A549 (cell line): ENCODE results near the gene CPN1. TPM values are rescaled to one million over a fixed set of nuclear protein-coding genes. Genes with fewer than 3 reads are reported as not detected.

ENCODE experiments used
- ATAC-seq, 2 experiments: fragments of 200-7000 bp in 1 of 2; fragments of >200 bp in 1 of 2; cut with Nextera tagmentation in 1 of 2; cut with Tn5 transposase in 1 of 2; 3 replicates each; pipeline versions ENCODE4 v1.8.0 to v1.9.1; 2018 to 2020; ENCODE audit warnings: mild to moderate bottlenecking in 1 of 2, moderate library complexity in 1 of 2
- CTCF ChIA-PET: fragments of 300-600 bp; sonication (Branson Sonifier 250); formaldehyde crosslinking; extraction: SDS; loops from one replicate; lab custom pipeline; 2021; ENCODE audit warnings: antibody characterized with exemption, inconsistent platforms; lab: Yijun Ruan, JAX
- POLR2A ChIA-PET: fragments of 350-600 bp; formaldehyde crosslinking; extraction: SDS; loops from one replicate; lab custom pipeline; 2021; ENCODE audit warnings: antibody characterized with exemption, inconsistent platforms; lab: Yijun Ruan, JAX
- DNase-seq, 2 experiments: peaks; one replicate each; pipeline versions ENCODE4 v3.0.0 to v3.0.0-alpha.2; 2011 to 2016; ENCODE audit warnings: low read depth in 1 of 2, low spot score in 1 of 2
- FAIRE-seq: peaks from 2 replicates; lab custom pipeline; 2011; peaks lifted over from hg19 to GRCh38; lab: Jason Lieb, UNC
- H3K27ac ChIP-seq, 2 experiments: fragments of >200 bp; sonication (Bioruptor Twin); formaldehyde crosslinking; 3 replicates each; pipeline ENCODE4 v1.5.1; 2016 to 2017
- H3K4me1 ChIP-seq: fragments of >200 bp; sonication (Bioruptor Twin); formaldehyde crosslinking; 3 replicates; pipeline ENCODE4 v1.6.1; 2016
- H3K4me2 ChIP-seq: fragments of >200 bp; sonication (Bioruptor Twin); formaldehyde crosslinking; 3 replicates; pipeline ENCODE4 v1.6.1; 2016
- H3K4me3 ChIP-seq: fragments of >200 bp; sonication (Bioruptor Twin); formaldehyde crosslinking; 3 replicates; pipeline ENCODE4 v1.5.1; 2016
- H3K9me3 ChIP-seq: fragments of >200 bp; sonication (Bioruptor Twin); formaldehyde crosslinking; 3 replicates; pipeline ENCODE4 v1.6.1; 2016
- BHLHE40 ChIP-seq: IDR thresholded peaks from 2 replicates; pipeline ENCODE4 v1.6.1; 2012; ENCODE audit warnings: low read depth, low read length, inconsistent platforms
- CBX8 ChIP-seq: fragments of 200-600 bp; sonication (generic); IDR thresholded peaks from 2 replicates; pipeline ENCODE4 v1.6.1; 2016
- CEBPB ChIP-seq, 2 experiments: fragments of >200 bp in 1 of 2; sonication (Bioruptor Twin) in 1 of 2; formaldehyde crosslinking in 1 of 2; IDR thresholded peaks; 2 replicates each; pipeline ENCODE4 v1.6.1; 2012 to 2016
- EP300 ChIP-seq, 2 experiments: fragments of >200 bp; sonication (Bioruptor Twin); formaldehyde crosslinking; IDR thresholded peaks; 2 replicates in 1 of 2; 3 replicates in 1 of 2; pipeline ENCODE4 v1.6.1; 2016 to 2017
- FOSL2 ChIP-seq, 2 experiments: fragments of 450-650 bp in 1 of 2; fragments of >200 bp in 1 of 2; sonication (Bioruptor Twin) in 1 of 2; formaldehyde crosslinking; IDR thresholded peaks; 2 replicates each; pipeline versions ENCODE4 v1.5.0 to v1.6.1; 2016 to 2020; ENCODE audit warnings: mild to moderate bottlenecking in 1 of 2, moderate library complexity in 1 of 2
- FOXS1 ChIP-seq: fragments of 250-450 bp; sonication (Bioruptor Pico); IDR thresholded peaks from 2 replicates; pipeline ENCODE4 v1.5.0; 2020; ENCODE audit warnings: mild to moderate bottlenecking, moderate library complexity
- KDM1A ChIP-seq: fragments of 200-600 bp; sonication (generic); IDR thresholded peaks from 2 replicates; pipeline ENCODE4 v1.6.1; 2016; ENCODE audit warnings: low read depth, mild to moderate bottlenecking
- KDM5A ChIP-seq: fragments of 200-600 bp; sonication (generic); IDR thresholded peaks from 2 replicates; pipeline ENCODE4 v1.6.1; 2016; ENCODE audit warnings: antibody characterized with exemption, mild to moderate bottlenecking
- MAZ ChIP-seq: fragments of 150-350 bp; IDR thresholded peaks from 2 replicates; pipeline ENCODE4 v1.6.1; 2014; ENCODE audit warnings: antibody characterized with exemption, low read depth, low read length, borderline replicate concordance
- NPAS2 ChIP-seq: fragments of 250-450 bp; sonication (Bioruptor Pico); IDR thresholded peaks from 2 replicates; pipeline ENCODE4 v1.8.0; 2022; ENCODE audit warnings: mild to moderate bottlenecking, moderate library complexity, borderline replicate concordance
- RAD21 ChIP-seq, 2 experiments: fragments of >200 bp in 1 of 2; sonication (Bioruptor Twin) in 1 of 2; formaldehyde crosslinking in 1 of 2; IDR thresholded peaks in 1 of 2; conservative IDR thresholded peaks in 1 of 2; 2 replicates in 1 of 2; 3 replicates in 1 of 2; pipeline ENCODE4 v1.6.1; 2012 to 2018; ENCODE audit warnings: inconsistent platforms in 1 of 2
- RNF2 ChIP-seq: fragments of 200-600 bp; sonication (generic); IDR thresholded peaks from 2 replicates; pipeline ENCODE4 v1.6.1; 2016; ENCODE audit warnings: low read depth, mild to moderate bottlenecking, antibody characterized with exemption, moderate library complexity, borderline replicate concordance
- SMC3 ChIP-seq: fragments of >200 bp; sonication (Bioruptor Twin); formaldehyde crosslinking; IDR thresholded peaks from 3 replicates; pipeline ENCODE4 v1.6.1; 2018; ENCODE audit warnings: inconsistent platforms
- TFCP2L1 ChIP-seq: fragments of 250-450 bp; sonication (Bioruptor Pico); IDR thresholded peaks from 2 replicates; pipeline ENCODE4 v1.5.0; 2021; ENCODE audit warnings: mild to moderate bottlenecking
- ZFP36 ChIP-seq: fragments of 450-650 bp; IDR thresholded peaks from 2 replicates; pipeline ENCODE4 v1.6.1; 2014; ENCODE audit warnings: borderline replicate concordance; ENCODE audit not compliant: partially characterized antibody
- WGBS: methylation state at CpG from one replicate; pipeline ENCODE4 v1.1.6; 2017; ENCODE audit errors: missing lambda C conversion rate; 5-methylcytosine and 5-hydroxymethylcytosine counted together
- polyA plus RNA-seq, 4 experiments: library from polyadenylated mRNA; depleted of rRNA in 3 of 4; stranded (reverse); fragments of >200 nt; fragmentation: RNase III in 1 of 4; extraction: RNeasy Plus Mini Kit Qiagen cat#74134 plus additional on column Dnase treatment in 1 of 4; gene quantifications; 2 replicates in 3 of 4; 3 replicates in 1 of 4; pipeline ENCODE4 v1.2.3, GENCODE V29; 2011 to 2017
- TF ChIP-seq, protein P1 (sequence below): fragments of 200-600 bp; sonication (generic); IDR thresholded peaks from 2 replicates; pipeline ENCODE4 v1.6.1; 2016; ENCODE audit warnings: antibody characterized with exemption, mild to moderate bottlenecking, moderate library complexity
- TF ChIP-seq, protein P2 (sequence below): fragments of >200 bp; sonication (Bioruptor Twin); formaldehyde crosslinking; IDR thresholded peaks from 3 replicates; pipeline ENCODE4 v1.5.1; 2016
- TF ChIP-seq, protein P3 (sequence below): fragments of >200 bp; sonication (Bioruptor Twin); formaldehyde crosslinking; IDR thresholded peaks from 2 replicates; pipeline ENCODE4 v1.6.1; 2016
- TF ChIP-seq, protein P4 (sequence below): IDR thresholded peaks from 2 replicates; pipeline ENCODE4 v1.6.1; 2012
- TF ChIP-seq, protein P5 (sequence below): fragments of 450-650 bp; IDR thresholded peaks from 2 replicates; pipeline ENCODE4 v1.6.1; 2014; ENCODE audit warnings: antibody characterized with exemption

The CPN1 gene
- polyA plus RNA-seq, 2 of the 4 experiments (the other 2 are of a cell fraction), result 0.52 to 3.2 TPM

DNA sequence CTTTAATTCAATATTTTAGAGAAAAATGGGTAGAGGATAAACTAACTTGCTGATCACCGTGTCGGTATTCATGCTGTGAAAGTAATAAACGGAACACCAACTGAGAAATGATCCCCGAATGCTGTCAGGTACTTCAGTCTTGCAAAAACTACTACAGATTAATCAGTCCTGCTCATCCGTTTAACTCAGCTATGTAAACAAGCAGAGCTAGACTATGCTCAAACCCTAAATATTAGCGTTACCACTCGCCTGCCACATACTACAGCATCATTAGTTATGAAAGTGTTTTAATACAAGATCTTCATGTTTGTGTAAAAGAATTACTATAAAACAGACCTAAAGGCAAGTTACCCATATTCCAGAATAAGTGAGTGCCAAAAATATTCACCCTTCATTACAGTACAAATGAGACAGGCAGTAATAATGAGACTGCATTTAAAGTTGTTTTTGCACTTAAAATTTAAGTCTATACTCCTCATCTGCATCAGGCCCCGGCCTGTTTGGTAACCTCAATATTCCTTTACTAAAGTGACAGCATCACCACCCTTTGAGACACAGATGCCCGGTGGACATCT is 72.9 kb downstream of the CPN1 start:
- Histone ChIP-seq H3K9me3 (no peaks in the 10 kb centered on the region), H3K4me3 (peak overlapping the region; percentile 81), H3K4me1 (peaks cover 44% of the 10 kb centered on the region), H3K27ac (peak overlapping the region; percentile 83 to 92), H3K4me2 (peak overlapping the region; percentile 96)
- POLR2A ChIA-PET, result interaction anchor here (1.3 kb wide), 1 partner anchor 43 kb away, joined by 10 read pairs; no protein-coding TSS in a partner anchor
- FAIRE-seq (no peak), DNase-seq (no peak), ATAC-seq (peak; percentile 2 to 22; a peak in 3 of 6 replicates)
- WGBS, result 1% methylated on average over 9 of the region's 9 CpGs
- TF ChIP-seq FOXS1 (peak; percentile 69; the same call in 1 of the 2 replicates), CBX8 (no peak)
- TF ChIP-seq, protein P1, sequence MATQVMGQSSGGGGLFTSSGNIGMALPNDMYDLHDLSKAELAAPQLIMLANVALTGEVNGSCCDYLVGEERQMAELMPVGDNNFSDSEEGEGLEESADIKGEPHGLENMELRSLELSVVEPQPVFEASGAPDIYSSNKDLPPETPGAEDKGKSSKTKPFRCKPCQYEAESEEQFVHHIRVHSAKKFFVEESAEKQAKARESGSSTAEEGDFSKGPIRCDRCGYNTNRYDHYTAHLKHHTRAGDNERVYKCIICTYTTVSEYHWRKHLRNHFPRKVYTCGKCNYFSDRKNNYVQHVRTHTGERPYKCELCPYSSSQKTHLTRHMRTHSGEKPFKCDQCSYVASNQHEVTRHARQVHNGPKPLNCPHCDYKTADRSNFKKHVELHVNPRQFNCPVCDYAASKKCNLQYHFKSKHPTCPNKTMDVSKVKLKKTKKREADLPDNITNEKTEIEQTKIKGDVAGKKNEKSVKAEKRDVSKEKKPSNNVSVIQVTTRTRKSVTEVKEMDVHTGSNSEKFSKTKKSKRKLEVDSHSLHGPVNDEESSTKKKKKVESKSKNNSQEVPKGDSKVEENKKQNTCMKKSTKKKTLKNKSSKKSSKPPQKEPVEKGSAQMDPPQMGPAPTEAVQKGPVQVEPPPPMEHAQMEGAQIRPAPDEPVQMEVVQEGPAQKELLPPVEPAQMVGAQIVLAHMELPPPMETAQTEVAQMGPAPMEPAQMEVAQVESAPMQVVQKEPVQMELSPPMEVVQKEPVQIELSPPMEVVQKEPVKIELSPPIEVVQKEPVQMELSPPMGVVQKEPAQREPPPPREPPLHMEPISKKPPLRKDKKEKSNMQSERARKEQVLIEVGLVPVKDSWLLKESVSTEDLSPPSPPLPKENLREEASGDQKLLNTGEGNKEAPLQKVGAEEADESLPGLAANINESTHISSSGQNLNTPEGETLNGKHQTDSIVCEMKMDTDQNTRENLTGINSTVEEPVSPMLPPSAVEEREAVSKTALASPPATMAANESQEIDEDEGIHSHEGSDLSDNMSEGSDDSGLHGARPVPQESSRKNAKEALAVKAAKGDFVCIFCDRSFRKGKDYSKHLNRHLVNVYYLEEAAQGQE, result no peak
- CTCF ChIA-PET, result interaction anchor here (0.7 to 7.8 kb wide), 47 partner anchors 8 to 307 kb away, joined by 3 to 101 read pairs (median 6); no protein-coding TSS in a partner anchor

DNA sequence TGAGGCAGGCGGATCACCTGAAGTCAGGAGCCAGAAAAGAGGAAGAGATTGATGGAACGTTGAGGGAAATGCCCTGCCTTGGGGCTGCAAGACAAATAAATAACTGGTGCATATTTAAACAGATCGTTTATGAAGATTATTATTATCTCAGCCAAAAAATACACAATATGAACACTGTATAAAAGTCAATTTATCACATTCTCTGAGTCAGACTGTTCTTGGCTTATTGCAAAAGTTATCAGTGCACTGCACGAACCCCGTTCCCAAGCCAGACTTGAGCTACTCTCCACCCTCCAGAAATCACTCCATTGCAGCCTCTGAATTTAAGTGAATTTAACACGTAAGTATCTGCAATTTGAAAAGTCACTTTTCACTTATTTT is 73.5 kb downstream of the CPN1 start:
- Histone ChIP-seq H3K27ac (peak overlapping the region; percentile 83 to 92), H3K4me2 (peak overlapping the region; percentile 96), H3K4me3 (peak overlapping the region; percentile 81), H3K4me1 (peaks cover 44% of the 10 kb centered on the region), H3K9me3 (no peaks in the 10 kb centered on the region)
- WGBS, result 3% methylated on average over 6 of the region's 6 CpGs
- DNase-seq (no peak), ATAC-seq (no peak), FAIRE-seq (no peak)
- CTCF ChIA-PET, result interaction anchor here (0.8 to 7.8 kb wide), 15 partner anchors 12 to 163 kb away, joined by 3 to 101 read pairs (median 12); no protein-coding TSS in a partner anchor
- POLR2A ChIA-PET, result interaction anchor here (0.6 to 1.3 kb wide), 2 partner anchors 42 to 155 kb away, joined by 3 to 10 read pairs; no protein-coding TSS in a partner anchor
- TF ChIP-seq, protein P2, sequence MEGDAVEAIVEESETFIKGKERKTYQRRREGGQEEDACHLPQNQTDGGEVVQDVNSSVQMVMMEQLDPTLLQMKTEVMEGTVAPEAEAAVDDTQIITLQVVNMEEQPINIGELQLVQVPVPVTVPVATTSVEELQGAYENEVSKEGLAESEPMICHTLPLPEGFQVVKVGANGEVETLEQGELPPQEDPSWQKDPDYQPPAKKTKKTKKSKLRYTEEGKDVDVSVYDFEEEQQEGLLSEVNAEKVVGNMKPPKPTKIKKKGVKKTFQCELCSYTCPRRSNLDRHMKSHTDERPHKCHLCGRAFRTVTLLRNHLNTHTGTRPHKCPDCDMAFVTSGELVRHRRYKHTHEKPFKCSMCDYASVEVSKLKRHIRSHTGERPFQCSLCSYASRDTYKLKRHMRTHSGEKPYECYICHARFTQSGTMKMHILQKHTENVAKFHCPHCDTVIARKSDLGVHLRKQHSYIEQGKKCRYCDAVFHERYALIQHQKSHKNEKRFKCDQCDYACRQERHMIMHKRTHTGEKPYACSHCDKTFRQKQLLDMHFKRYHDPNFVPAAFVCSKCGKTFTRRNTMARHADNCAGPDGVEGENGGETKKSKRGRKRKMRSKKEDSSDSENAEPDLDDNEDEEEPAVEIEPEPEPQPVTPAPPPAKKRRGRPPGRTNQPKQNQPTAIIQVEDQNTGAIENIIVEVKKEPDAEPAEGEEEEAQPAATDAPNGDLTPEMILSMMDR, result no peak
- TF ChIP-seq, protein P3, sequence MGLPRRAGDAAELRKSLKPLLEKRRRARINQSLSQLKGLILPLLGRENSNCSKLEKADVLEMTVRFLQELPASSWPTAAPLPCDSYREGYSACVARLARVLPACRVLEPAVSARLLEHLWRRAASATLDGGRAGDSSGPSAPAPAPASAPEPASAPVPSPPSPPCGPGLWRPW, result no peak
- TF ChIP-seq ZFP36 (no peak), FOSL2 (IDR thresholded peaks at IDR 0.05) (no peak), FOSL2 (CRISPR knock-in tag; IDR thresholded peaks at IDR 0.05) (no peak), MAZ (no peak), NPAS2 (CRISPR knock-in tag) (no peak), RAD21 (conservative IDR thresholded peaks at IDR 0.05 in 1 of 2, IDR thresholded peaks at IDR 0.05 in 1 of 2) (no peak), BHLHE40 (no peak), EP300 (IDR thresholded peaks at IDR 0.05) (no peak), KDM1A (no peak), FOXS1 (no peak), KDM5A (no peak), TFCP2L1 (CRISPR knock-in tag) (no peak), SMC3 (no peak), RNF2 (no peak), CEBPB (IDR thresholded peaks at IDR 0.05) (no peak)
- TF ChIP-seq, protein P4, sequence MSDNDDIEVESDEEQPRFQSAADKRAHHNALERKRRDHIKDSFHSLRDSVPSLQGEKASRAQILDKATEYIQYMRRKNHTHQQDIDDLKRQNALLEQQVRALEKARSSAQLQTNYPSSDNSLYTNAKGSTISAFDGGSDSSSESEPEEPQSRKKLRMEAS, result no peak
- TF ChIP-seq, protein P5, sequence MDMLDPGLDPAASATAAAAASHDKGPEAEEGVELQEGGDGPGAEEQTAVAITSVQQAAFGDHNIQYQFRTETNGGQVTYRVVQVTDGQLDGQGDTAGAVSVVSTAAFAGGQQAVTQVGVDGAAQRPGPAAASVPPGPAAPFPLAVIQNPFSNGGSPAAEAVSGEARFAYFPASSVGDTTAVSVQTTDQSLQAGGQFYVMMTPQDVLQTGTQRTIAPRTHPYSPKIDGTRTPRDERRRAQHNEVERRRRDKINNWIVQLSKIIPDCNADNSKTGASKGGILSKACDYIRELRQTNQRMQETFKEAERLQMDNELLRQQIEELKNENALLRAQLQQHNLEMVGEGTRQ, result no peak
